NCI-H345 (cell line): Measurements from ENCODE around the gene SORCS2.

Experiments used
- DNase-seq: peaks from one replicate; lab custom pipeline; 2025; lab: John Stamatoyannopoulos, UW

SORCS2 gene

DNA sequence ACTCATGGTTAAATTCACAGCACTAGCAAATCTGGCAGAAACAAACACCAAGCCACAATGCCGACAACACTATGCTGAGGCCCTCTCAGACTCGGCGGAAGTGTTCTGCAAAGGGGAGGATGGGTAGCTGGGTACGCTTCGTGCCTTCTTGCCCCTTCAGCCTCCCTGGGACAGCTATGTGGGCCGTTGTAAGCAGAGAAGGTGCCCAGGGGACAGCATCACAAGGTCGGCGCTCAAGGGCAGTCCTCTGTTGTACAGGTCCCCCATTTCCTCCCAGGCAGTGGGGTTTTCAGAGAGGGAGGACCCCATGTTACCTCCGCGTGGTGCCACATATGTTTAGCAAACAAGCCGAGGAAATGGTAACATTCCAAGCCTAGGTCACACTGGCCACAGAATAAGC is 573.7 kb downstream of the SORCS2 start:
- DNase-seq = no peak

DNA sequence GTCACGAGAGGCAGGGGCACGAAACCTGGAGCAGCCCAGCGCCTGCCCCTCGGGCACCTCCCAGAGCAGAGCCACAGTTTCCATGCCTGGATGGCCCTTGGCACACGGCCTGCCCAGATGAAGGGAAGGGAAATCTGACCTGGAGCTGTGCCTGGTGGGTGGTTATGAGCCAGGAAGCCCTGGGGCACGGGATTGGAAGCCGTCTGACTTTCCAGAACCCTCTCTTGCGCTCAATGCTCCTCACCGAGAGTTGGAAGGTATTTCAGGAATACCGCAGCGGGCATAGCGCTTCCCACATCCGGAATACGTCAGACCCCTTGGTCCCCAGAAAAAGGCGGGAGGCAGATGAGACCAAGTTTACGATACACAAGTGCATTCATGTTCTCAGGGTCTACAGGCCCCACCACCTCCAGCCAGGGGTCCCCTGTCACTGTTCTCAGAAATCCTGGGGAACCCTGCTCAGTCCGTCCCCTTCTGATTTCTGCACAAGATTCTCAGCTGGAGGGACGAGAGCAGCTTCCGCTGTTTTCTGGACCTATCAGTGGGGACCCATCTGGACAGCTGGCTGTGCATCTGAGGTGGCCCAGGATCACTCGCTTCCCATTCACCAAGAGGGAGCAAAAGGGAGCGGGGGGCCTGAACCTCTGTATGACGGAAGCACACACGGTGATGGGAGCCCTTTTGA is 574.5 kb downstream of the SORCS2 start:
- DNase-seq = no peak

DNA sequence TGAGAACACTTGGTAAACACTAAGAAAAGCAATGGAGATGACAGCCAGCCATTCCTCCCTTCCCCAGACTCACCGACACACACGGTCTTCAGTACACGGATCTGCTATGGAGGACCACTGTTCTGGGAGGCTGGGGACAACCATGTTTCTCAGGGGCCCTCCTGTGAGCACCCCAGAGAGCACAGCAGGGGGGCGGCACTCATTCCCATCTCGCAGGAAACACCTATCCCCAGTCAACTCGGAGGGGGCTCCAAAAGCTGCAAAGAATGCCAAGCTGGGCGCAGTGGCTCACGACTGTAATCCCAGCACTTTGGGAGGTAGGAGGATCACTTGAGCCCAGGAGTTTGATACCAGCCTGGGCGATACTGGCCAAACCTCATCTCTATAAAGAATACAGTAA is 575.2 kb downstream of the SORCS2 start:
- DNase-seq = no peak

DNA sequence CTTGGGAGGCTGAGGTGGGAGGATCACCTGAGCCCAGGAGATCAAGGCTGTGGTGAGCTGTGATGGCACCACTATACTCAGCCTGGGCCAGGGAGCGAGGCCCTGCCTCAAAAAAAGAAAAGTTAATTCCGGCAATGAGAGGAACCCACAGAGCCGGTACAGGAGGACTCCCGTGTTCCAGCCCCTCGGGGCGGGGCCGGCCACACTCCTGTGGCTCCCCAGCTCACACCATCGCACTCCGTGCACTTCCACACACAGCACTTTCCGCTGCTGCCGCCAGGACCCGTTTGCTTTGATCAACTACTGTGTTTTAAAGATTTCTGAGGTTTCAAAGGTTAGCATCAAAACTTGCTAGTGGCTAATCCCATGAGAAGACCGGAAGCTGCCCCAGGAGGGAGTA is 575.6 kb downstream of the SORCS2 start:
- no peak for DNase-seq

DNA sequence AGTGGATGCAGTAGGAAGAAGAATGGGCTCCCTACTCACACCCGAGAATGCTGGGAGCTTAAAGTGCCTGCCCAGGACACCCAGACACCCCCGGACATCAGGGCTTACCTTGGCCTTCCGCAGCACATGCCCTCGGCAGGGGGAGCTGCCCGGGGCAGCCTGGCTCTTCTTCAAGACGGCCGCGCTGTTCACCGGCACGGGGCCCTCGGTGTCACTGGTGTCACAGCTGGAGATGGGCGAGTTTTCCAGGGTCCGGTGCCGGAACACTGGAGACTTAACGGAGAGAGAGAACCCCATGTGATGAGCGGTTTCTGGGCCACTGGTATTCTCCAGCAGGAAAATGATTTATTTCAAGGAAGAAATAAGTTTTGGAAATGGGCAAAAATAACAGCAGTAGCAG is 576.4 kb downstream of the SORCS2 start:
- DNase-seq = no peak

DNA sequence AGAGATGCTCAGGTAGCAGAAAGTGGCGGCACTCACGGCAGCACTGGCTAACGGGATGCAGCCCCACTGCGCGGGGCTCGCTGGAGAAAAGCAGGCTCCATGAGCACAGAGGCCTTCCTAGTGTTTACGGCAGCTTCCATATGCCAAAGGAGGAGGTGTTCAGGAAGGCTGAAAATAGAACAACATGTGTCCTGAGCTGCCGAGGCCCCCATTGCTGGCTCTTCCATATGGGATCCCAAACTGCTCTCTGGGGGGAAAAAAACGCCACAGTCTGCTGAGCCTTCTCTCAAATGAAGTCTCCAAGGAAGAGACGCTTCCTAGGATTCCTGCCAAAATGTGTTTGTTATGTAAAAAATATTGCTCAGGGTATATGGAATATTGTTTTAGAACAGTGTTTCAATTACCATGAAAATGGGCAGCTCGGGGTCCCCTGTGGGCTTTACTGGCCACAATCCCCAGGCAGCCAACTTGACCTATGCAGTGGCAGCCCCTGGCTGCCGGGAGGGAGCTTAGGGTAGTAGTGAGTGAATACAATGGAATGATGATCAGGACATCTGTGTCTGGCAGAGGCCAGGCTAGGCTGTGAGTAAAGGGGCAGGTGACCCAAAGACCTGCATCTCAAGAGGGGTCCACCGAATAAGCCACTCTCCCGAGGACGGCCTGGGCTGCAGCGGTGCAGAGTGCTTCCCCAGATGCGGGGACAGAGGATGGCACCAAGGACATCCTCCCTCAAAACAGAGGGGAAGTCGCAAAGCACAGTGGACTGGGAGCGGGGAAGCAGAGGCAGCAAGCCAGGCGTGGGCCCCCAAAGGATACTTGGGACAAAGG is 577.3 kb downstream of the SORCS2 start:
- no peak for DNase-seq

DNA sequence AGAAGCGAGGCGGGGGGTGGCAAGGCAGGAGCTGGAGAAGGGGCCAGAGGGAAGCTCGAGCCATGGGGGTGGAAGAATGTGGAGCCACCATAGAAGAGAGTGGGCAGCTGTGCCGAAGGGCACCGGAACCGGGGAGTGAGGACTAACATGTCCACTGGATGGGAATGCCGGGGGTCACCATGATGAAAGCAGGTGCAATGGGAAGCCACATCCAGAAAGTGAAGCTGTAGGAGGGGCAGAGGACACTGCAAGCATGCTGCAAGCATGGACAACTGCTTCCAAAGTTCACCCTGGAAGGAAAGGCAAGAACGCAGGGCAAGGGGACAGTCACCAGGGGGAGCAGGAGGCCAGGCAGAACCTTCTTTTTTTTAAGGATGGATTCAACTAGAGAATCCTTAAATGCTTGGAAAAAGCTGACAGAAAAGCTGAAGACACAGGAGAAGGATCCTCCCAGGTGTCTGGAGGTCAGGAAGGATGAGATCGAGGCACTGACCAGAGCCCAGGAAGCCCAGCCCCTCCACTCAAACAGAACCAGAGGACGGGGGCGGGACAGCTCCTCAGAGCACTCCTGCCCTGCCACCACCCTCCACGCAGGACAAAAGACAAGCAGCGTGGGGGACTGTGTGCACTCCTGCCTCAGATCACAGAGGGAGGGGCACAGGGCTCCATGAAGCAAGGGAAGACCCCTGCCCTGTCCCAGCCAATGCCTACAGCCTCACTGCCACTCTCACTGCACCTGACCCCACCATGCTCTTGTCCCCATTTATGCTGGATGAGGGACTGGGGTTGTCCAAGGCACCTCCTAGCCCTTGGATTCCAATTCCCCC is 578.1 kb downstream of the SORCS2 start:
- DNase-seq = no peak

DNA sequence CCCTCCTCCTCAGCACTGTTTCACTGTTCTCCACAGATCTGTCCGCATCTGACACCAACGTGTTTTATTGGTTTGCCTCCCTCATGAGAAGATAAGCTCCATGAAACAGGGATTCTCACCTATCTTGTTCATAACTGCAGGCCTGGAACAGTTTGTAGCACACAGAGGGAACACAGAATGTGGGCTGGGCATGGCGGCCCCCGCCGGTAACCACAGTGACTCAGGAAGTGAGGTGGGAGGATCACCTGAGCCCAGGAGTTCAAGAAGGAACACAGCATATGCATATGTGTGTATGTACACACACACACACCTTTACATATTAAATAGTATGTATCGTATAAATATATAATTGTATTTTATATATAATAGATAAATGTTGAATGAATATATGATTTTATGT is 578.7 kb downstream of the SORCS2 start:
- DNase-seq = no peak

DNA sequence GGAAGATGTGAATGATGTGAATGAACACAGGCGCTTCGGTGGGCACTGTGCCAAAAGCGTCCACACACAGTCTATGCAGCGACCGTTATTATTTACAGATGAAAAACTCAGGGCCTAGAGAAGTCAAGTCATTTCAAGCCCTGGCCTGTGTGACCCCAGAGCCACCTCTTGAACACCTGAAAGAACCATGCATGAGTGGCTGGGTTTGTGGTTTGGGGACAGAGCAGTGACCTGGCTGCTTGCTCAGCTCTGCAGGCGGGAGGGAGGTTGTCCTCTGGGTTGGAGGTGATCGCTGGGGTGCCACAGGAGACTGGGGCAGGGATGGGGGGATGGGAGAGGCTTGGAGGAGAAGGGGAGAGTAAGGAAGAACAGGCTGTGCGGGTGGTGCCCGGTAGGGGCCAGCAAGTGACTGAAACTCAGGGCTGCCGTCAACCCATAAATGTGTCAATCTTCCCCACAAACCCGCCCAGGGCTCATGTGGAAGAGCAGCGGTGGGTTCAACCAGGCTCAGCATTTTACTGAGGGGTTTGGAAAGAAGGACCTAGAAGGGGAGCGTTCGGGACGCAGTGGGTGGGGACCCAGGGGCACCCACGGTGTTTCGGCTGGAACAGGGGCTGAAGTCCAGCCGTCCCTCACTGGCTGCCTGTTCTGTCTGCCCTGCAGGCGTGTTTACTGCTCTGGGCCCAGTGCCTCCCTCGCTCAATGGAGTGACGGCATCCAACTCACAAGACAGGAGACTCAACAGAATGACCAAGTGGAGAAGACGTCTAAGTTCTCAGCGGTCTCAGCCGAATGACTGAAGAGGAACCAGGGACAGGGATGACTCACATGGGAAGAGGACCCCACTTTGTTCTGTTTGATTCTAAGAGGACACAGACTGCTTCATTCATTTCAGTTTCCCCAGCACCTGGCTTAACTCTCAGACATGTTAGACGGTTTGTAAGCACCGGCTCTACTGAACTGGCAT is 579.5 kb downstream of the SORCS2 start:
- no peak for DNase-seq

DNA sequence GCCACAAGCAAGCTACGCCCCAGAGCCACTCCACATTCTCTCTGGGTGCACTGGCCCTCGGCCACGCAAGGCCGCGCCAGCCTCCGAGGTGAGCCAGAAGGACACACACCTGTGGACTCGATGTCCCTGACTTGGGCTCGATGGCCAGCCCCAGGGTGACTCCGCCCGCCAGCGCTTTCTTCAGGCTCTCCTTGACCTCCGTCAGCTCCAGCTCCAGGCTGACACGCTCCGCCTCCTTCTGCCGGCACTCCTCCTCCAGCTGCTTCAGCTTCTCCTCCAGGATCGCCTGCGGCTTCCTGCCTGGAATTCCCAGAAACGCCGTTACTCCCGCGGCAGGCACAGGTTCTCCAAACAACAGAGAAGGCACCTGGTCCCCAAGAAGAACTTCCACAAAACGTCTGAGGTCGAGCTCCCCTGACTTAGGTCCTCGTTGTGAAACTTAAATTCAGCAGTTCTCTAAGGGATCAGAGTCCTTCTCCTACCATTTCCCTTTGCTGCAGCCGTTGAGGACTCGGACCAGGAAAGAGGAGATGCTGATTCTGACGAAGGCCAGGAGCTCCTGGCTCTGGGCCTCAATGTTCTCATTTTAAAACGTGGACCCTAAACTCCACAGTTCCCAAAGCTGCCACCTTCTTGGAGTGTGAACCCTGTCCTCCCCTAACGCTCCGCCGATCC is 580.5 kb downstream of the SORCS2 start:
- no peak for DNase-seq

DNA sequence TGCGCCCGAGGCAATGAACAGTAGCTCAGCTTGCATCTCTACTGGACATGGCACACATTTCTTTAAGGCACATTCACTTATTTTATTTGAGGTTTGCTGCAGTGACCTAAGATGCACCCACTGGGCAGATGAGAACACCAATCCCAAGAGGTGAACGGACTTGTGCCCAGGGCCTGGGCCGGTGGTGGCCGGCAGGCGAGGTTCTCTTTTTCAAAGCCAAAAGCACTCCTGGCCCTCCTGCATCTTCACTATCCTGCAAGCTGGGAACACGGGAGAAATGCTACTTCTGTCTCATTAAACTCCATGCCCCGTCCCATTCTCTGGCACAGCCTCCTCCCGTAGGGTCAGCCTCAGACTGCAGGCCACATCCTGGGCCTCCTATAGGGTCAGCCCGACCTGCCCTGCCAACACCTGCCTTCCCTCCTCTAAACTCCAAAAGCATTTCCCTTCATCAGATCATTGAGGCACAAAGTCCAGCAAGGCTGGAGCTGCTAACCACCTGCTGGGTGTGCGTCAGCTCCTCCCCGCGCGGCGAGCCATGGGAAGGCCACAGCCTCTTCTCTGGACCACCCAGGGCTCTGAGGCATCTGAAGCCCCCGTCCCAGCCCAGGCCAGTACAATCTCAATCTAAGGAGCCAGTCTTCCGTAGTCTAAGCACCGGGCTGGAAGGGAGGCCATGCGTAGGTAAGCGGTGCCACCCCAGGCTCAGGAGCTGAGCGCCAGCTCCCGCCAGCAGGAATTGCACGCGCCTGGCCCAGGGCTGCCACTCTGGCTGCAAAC is 581.3 kb downstream of the SORCS2 start:
- no peak for DNase-seq

DNA sequence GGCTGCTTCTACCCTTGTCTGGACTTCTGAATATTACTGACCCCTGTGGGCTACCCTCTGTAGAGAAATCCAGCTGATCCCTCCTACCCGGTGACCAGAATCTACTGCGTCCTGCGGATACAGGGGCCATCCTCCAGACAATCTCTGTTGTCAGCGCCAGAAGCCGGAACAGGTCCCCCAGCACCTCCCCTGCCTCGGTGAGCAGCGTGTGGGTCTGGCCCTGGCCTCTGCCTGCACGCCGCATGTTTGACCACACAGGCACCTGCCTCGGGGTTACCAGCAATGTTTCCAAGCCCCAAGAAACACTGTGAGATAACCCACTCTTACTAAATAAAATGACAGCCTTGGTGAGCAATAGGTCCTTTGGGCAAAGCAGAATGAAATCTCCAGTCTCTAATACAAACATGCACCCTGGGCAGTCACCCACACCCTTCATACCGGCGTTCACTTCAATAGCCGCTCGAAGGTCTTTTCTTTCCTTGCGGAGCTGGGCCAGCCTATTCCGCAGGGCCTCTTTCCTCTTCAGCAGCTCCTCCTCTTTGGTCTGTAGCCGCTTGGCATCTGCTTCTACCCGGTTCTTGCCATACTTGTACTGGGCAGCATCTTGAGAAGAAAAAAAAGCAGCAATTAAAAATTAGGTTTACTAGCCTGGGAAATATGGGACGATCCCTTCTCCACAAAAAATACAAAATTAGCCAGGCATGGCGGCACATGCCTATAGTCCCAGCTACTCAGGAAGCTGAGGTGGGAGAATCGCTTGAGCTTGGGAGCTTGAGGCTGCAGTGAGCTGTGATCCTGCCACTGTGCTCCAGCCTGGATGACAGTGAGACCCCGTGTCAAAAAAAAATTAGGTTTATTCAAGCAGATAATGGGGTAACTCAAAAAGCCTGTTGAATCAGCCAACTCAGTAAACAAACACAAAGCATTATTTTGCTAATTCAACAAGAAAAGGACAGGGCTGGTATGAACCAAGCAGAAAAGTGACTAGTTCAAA is 582.3 kb downstream of the SORCS2 start:
- no peak for DNase-seq

DNA sequence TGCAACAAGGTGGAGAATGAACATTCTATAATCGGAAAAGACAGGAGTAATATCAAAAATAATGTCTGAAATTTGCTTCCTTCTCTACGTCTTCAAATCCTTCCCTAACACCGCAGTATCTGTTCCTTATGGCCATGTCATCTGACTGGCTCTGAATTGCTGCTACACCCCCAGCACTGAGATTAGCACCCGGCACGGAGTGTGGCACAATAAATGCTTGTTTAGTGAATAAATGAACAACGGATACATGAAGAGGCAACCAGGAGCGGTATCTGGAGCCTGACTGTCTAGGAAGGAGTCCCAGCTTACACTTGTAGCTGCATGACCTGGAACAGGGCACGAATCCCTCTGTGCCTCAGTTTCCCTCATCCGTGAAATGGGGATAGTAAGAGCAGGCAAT is 583.1 kb downstream of the SORCS2 start:
- DNase-seq = no peak

DNA sequence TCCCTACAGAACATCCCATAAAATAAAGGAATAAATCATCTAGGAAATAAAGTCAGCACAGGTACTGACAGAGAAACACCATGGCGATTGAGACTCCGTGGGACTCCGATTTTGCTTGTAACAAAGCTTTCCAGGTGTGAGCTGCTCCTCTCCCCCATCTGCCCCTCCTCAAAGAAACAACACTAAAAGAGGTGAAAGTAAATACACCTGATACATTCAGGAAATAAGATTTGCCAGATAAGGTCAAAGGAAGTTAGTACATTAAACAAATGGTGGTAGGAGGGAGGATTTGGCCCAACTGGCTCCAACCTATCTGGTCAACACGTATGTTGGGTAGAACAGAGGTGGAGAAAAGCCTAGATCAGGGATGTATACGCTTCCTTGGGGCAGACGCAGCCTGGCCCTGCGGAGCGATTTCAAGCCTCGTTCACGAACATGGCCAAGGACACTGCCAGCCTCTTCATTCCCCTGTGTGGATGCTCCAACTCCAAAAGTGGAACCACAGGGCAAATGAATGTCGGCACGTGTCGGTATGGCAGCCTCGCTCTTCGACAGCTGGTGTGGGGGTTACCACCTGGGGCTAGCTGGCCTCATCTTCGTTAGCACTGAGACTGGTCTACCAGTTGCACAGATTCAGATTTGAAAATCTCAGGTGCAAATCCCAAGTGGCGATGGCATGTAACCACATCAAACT is 584.8 kb downstream of the SORCS2 start:
- no peak for DNase-seq

DNA sequence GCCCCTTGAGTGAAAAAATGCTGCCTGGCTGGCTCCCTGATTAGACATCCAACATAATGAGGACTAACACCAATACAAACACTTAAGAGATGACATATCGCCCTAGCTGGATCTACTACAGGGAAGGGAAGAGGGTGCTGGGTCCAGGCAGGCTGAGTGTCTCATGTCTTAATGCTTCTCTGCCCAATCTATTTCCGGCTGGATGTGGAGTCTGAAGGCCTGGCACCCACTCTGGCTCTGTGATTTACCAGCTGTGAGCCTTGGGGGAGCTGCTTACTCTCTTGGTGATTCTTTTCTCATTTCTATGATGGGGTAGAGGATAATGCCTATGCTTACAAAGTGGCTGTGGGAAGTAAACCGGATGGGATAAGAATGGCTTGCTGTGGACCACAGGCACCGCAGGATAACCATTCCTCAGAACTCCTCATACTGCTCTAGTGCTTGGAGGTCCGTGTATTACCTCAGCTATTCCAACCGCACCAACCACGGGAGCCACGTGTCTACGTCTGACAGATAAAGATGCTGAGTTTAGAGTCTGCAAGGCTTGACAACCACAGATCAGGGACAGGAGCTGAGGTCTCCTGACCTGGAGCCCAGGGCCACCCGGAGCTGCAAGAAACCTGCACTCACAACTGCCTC is 585.7 kb downstream of the SORCS2 start:
- DNase-seq = no peak

DNA sequence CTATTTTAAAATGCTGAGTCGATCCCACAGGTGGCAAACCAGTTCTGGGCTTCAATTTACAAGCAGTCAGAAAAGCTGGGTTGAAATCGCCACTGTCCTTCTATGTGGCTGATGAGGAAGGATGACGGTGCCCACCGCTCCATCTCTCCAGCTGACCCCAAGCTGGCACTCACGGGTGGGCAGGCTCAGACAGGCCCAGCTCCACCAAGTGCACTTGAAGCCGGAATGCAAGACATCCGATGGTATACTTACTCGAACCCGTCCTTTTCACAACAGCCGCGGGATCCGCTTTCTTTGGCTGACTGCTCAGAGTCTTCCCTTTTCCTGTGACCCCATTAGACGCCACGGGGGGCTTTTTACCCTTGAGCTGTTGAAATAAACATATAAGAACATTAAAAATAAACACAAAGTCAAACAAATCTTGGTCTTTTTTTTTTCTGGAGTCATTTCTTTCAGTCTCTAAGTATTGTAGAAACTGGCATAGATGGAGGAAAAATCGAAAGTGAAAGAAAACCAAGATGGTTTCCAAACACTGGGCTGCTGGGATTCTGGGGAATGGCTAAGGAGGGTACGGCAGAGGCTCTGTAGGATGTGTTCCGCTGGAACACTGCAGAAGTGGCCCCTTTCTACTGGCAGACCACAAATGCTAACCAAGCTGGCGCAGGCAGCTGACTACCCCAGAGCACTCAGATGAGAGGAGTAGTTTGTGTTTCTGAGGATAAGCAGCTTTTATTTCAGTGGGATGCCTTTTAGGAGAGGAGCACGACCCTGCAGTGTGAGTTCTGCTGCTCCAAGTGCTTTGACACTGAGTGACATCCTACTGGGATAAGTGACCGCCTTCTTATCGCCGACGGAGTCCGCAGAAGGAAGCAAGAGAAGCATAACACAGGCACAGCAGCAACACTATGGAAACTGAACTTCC is 586.4 kb downstream of the SORCS2 start:
- DNase-seq = no peak

DNA sequence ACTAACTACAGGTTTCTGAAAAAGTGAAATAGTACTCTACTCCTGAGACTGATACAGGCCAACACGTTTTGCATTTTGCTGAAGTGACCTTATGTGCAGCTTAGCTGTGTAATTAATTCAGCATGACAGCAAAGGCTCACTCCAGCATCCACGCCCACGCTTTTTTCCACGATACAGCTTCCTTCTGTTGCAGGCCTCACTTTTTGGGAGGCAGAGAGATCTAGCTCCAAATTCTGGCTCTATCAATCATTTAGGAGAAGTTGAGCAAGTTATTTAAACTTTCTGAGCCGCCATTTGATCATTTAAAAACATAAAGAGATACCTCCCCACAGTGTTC is 587.1 kb downstream of the SORCS2 start:
- DNase-seq = no peak
